DMS 273 (cell line): Measurements from ENCODE around the gene WDFY4.

ENCODE experiments used
- DNase-seq: peaks from one replicate; lab custom pipeline; 2025; ENCODE audit not compliant: unreplicated experiment; lab: John Stamatoyannopoulos, UW

WDFY4 gene

DNA sequence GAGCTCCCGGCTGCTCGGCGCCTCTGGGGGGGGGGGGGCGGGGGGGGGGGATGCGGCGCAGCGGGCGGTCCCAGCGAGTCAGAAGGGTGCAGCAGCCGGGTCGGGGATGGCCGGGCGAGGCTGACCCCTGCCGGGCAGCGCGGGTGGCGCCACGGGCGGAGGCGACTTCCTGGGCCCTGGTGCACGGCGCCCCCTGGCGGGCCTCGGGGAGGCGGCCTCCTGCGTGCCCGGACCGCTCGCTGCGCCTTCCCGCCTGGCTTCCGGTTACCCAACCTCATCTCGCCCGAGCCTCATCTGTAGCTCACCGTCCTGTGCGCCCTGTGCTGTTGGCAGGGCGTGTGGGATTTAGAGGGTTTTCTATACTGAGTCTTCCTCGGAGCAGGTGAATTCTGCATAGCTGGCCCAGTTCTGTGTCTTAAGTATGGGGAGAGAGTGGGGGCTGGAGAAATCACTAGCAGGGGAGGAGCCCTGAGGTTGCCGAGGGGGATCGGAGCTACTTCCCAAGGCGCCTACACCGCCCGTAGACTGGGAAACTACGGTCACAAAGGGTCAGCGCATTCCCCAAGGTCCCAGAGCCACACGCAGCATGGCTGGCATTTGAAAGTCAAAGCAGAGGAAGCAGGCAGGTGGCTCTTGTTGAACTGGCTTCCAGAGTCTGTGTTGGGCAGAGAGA lies 28.3 kb upstream of the WDFY4 start:
- DNase-seq: peak; percentile 92

DNA sequence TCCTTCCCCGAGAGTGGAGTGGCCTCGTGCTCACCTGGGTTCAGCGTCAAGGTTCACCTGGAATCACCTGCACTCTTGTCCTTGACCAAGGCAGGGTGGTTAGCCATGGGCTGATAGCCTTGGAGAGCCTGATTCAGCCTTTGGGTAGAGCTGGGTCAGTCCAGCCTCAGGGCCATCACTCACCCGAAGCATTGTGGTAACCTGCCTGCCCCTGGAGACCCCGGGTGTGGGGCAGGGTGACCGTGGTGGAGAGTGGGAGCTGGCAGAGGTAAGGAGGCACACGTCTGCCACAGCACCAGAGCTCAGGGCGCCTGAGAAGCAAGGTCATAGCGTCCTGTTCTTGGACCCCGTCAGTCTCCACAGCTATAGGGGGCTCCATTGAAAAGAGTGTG lies 27.8 kb upstream of the WDFY4 start:
- DNase-seq: no peak

- DNase-seq: peak; percentile 15
Measured at GRCh38 chr10:48657416-48657815, 27.3 kb upstream of the WDFY4 start.

DNA sequence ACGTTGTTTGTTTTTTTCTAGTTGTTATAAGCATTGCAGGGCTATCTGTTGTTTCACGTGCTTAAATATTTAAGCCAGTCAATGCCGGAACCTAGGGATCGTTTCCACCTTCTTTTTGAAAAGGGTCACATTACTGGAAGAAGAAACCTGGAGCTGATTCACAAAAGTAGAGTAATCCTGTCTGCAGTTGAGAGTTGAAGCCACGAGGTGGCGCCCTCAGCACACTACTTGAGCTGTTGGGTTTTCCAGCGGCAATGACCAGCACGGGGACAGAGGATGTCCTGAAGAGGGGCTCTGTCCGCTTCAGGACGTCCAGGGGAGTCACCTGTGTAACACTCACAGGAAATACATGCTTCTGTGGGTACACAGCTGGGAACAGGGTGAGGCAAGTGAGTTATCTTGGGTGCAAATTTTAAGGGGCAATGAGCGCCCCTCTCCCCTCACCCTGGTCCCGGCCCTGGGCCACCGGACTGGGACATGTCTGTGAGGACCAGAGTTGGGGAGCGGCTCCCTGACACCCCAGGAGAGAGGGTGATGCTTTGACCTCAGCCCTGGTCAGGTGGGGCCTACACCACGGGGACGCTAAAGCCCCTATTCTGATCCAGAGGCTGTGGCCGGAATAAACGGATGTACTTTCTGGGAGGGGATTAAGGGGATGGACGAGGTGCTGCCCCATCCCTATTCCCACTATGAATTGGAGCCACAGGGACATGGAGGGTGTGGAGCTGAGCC lies 26.3 kb upstream of the WDFY4 start:
- peak; percentile 83 for DNase-seq

- no peak for DNase-seq
Measured at GRCh38 chr10:48658975-48659269, 25.8 kb upstream of the WDFY4 start.

- DNase-seq: peak; percentile 23
Measured at GRCh38 chr10:48659790-48660189, 24.9 kb upstream of the WDFY4 start.

GRCh38 chr10:48661441-48661840 lies 23.2 kb upstream of the WDFY4 start:
- DNase-seq: no peak

- DNase-seq: no peak
Measured at GRCh38 chr10:48667960-48668590, 16.6 kb upstream of the WDFY4 start.

GRCh38 chr10:48670978-48671913 lies 13.4 kb upstream of the WDFY4 start:
- DNase-seq: no peak

DNA sequence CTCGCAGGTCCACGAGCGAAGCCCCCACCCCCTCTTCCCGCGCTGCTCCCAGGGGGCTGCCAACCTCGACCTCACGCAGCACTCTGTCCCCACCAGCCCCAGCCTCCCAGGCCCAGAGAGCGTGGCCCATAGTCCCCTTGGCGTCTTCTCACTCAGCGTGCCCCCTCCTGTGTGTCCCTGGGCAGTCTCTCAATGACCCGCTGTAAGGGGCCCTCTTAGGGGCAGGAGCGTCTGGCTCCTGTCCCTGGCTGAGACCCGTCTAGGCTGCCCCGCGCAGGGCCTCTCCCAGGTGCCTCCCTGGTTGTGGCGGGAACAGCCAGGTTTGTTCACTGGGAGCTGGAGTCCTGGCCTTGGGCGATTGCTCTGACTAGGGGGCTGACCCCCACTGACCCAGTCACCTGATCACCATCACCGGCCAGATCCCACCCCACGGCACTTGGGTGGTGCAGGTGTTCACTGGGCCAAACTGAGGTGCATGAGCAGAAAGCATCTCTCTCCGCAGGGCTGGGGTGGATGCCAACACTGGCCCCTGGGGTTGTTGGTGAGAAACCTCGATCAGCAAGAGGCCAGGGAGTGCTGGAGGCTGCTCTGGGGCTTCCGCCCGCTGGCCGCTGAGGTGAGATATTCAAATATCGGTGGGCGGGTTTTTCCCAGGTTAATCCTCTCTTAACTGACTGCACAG lies 12.6 kb upstream of the WDFY4 start:
- no peak for DNase-seq

DNA sequence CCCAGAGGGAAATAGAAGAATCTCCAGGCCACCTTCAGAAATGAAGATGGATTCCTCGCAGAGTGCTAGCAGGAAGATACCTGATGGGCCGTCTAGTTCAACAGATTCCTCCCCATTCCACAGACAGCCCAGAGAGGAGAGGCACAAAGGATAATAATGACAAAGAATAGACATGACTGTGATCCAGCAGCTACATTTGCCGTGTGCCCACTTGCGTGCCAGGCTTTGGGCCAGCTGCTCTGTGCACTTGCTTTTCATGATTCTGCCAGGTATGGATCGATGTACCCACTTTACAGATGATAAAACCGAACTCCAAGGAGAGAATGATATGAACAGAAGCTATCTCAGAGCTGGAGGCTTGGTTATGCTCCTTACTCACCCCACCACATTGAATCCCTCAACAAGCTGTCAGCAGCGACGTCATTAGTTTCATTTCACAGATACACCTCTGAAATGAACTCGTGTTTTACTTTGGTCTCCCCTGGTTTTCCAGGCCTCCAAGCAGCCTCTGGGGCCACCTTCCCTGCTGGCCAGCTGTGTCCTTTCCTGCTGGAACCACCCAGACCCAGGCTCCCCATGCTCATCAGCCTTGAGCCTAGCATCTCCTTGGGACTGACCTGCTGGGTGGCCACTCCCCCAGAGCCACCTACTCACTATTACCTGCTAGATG lies 11.9 kb upstream of the WDFY4 start:
- DNase-seq: no peak

GRCh38 chr10:48677625-48678024 lies 7.0 kb upstream of the WDFY4 start:
- no peak for DNase-seq

- no peak for DNase-seq
Measured at GRCh38 chr10:48678041-48678440, 6.6 kb upstream of the WDFY4 start.

DNA sequence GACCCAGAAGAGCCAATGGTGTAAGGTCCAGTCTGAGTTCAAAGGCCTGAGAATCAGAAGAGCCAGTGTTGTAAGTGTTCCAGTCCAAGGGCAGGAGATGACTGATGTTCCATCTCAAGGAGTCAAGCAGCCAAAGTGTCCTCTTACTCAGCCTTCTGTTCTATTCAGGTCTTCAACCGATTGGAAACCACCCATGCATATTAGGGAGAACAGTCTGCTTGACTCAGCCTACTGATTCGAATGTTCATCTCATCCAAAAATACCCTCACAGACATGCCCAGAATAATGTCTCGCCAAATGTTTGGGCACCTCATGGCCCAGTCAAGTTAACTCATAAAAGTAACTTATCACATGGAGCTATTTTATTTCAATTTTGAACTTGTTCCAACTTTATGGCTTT lies 2.9 kb upstream of the WDFY4 start:
- DNase-seq: no peak

DNA sequence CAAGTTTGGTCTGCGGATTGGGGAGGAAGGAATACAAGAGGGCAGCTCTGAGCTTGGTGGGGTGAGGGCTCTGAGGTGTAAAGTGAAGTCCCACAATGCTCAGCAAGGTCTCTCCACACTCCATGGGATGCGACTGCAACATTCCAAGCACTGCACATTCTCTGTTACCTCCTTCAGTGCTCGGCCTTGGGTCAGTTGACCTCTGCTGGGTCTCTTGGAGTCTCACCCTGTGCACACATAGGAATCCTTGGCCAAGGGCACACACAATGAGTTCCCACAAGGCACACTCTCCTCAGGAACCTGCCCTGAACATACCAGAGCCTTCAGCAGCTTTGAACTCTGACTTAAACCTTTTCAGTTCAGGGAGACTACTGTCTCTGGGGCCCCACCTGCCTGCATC lies 2.4 kb upstream of the WDFY4 start:
- DNase-seq: no peak

DNA sequence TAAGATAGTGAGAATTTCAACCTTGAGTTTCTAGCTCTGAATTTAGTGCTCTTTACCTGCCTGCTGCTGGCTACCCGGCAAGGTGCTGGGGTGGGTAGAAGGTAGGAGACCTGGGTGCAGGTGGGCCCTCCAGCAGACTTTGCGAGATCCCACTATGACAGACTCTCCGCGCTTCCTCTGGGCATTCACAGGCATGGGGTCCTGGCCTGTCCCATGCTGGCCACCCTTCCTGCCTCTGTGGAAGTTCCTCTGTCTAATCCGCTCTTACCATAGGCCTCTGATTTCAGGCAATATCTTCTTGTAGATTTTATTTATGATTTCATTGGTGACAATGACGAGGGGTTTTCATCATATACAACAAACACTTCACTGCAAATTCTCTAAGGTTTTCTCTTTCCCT lies 1.2 kb upstream of the WDFY4 start:
- DNase-seq: no peak

DNA sequence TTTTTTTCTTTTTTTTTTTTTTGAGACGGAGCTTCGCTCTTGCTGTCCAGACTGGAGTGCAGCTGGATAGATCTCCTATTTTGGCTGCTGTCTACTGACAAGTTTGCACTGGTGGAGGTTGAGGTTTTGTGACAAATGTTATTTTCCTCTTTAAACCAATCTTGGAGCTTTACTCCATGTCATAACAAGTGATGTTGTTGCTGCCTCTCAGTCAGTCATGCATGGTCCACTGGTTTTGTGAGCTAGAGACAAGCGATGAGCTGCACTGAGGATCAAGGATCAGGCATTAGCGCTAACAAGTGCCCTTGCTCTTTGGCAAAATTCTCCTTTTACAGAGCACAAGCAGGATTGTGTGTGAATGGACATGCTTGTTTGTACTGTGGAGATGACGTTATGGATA lies 805 bp upstream of the WDFY4 start:
- DNase-seq: no peak

DNA sequence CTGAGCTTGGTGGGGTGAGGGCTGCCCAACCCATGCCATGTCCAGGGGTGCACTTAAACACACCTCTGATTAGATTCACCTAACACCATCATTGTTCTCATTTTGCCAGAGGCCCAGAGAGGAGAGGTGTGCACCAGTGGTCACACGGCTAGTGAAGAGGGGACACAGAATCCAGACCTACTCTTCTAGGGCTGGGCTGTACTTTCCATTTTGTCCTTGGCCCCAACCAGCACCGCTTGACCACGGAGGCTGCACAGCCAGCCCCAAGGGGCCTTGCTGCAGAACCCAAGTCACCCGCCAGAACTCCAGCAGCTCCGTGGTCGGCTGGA lies 246 bp upstream of the WDFY4 start:
- DNase-seq: no peak

- DNase-seq: no peak
Measured at GRCh38 chr10:48685731-48686130, 1.1 kb downstream of the WDFY4 start.

DNA sequence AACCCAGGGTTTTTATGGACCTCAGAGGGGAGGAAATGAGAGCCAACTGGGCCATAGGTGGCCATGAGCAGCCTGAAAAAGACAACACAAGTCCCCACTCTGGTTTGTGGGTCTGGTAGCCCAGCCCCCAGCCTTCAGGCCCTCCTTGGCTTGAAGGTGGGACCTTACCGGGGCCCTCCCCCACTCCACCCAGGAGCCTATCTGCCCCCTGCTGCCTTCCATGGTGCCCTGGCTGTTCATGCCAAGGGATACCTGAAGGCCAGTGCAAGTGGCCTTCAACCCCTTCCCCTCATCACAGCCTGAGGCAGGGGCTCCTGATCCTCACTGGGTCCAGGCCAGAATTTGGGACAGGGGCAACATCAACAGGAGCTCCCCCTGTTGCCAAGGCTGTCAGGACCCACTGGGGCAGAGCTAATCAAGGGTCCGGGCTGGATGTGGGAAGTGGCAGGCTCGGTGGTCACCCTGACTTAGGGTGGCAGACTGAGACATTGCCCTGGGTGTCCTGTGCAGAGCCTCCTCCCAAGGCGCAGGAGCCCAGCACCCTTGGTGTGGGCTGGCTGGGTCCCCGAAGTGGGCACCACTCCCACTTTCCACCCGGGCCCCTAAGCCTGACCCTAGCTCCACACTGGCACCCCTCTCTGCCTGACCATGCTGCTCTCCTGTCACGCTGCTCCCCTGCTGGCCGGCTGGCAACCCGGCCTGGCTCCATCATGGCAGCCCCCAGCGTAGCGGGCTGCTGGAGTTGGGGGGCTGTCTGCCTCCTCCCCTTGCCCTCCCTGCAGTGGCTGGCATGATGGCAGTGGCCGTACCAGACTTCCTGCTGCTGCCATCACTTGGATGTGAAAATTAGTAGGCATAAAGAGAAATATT lies 6.4 kb downstream of the WDFY4 start:
- DNase-seq: no peak
